IMR-90 (cell line): Measurements from ENCODE around the gene DBH. TPM values are rescaled to one million over a fixed set of nuclear protein-coding genes. Genes with fewer than 3 reads are reported as not detected.

Source experiments
- ATAC-seq: fragments of 200-7000 bp; cut with Tn5 transposase; 2 replicates; pipeline ENCODE4 v1.9.1; 2020; ENCODE audit warnings: low read depth, mild to moderate bottlenecking, moderate library complexity
- BruUV-seq: library from RNA; stranded (reverse); fragments of 400-500 nt; replicated peaks from 2 replicates; lab custom pipeline; 2021; lab: Mats Ljungman, UMichigan
- CTCF ChIA-PET: fragments of 300-600 bp; formaldehyde crosslinking; extraction: SDS; loops from one replicate; lab custom pipeline; 2021; ENCODE audit warnings: antibody characterized with exemption; lab: Yijun Ruan, JAX
- POLR2A ChIA-PET: fragments of 300-600 bp; sonication (Branson Sonifier 250); formaldehyde crosslinking; loops from one replicate; lab custom pipeline; 2022; ENCODE audit warnings: antibody characterized with exemption; ENCODE audit not compliant: unreplicated experiment; lab: Charles Lee
- DNase-seq: peaks from one replicate; pipeline ENCODE4 v3.0.0; 2013
- H2AFZ ChIP-seq: replicated peaks from 2 replicates; pipeline ENCODE3; 2013; ENCODE audit warnings: low read length, mild to moderate bottlenecking; ENCODE audit not compliant: poor library complexity
- H2AK5ac ChIP-seq: 2 replicates; pipeline ENCODE4 v1.6.1; 2013; ENCODE audit warnings: low read depth, low read length, inconsistent platforms
- H2AK9ac ChIP-seq: replicated peaks from 2 replicates; pipeline ENCODE3; 2013; ENCODE audit warnings: mild to moderate bottlenecking, low read depth, low read length, moderate library complexity; ENCODE audit not compliant: poor library complexity
- H2BK120ac ChIP-seq: 2 replicates; pipeline ENCODE4 v1.6.1; 2013; ENCODE audit warnings: low read depth, low read length, inconsistent platforms
- H2BK15ac ChIP-seq: 3 replicates; pipeline ENCODE4 v1.6.1; 2013; ENCODE audit warnings: low read depth, low read length, inconsistent platforms
- H2BK20ac ChIP-seq: 2 replicates; pipeline ENCODE4 v1.6.1; 2013; ENCODE audit warnings: low read depth, mild to moderate bottlenecking, inconsistent platforms, low read length, moderate library complexity
- H2BK5ac ChIP-seq: 2 replicates; pipeline ENCODE4 v1.6.1; 2013; ENCODE audit warnings: mild to moderate bottlenecking, low read depth, low read length, inconsistent platforms; ENCODE audit not compliant: poor library complexity, severe bottlenecking
- H3K14ac ChIP-seq: replicated peaks from 2 replicates; pipeline ENCODE4 v1.6.1; 2013; ENCODE audit warnings: low read depth, low read length, inconsistent platforms
- H3K18ac ChIP-seq: 2 replicates; pipeline ENCODE4 v1.6.1; 2013; ENCODE audit warnings: low read depth, low read length, control low read depth
- H3K23ac ChIP-seq: 2 replicates; pipeline ENCODE4 v1.6.1; 2013; ENCODE audit warnings: low read depth, low read length, inconsistent platforms
- H3K27ac ChIP-seq: 2 replicates; pipeline ENCODE4 v1.5.1; 2013; ENCODE audit warnings: mild to moderate bottlenecking, control low read depth, low read length; ENCODE audit not compliant: insufficient read depth
- H3K27me3 ChIP-seq: 2 replicates; pipeline ENCODE4 v1.6.1; 2013; ENCODE audit warnings: low read length; ENCODE audit not compliant: control insufficient read depth, insufficient read depth
- H3K36me3 ChIP-seq: 2 replicates; pipeline ENCODE4 v1.6.1; 2013; ENCODE audit warnings: low read length, mixed read lengths; ENCODE audit not compliant: control insufficient read depth, insufficient read depth
- H3K4ac ChIP-seq: 2 replicates; pipeline ENCODE4 v1.6.1; 2013; ENCODE audit warnings: low read depth, low read length, inconsistent platforms
- H3K4me1 ChIP-seq: 2 replicates; pipeline ENCODE4 v1.6.1; 2013; ENCODE audit warnings: low read length, mixed read lengths; ENCODE audit not compliant: control insufficient read depth, insufficient read depth
- H3K4me2 ChIP-seq: 2 replicates; pipeline ENCODE4 v1.6.1; 2013; ENCODE audit warnings: low read depth, mild to moderate bottlenecking, control low read depth, low read length, moderate library complexity
- H3K4me3 ChIP-seq: 2 replicates; pipeline ENCODE4 v1.5.1; 2013; ENCODE audit warnings: low read depth, mild to moderate bottlenecking, control low read depth, low read length, moderate library complexity; ENCODE audit not compliant: insufficient read depth
- H3K56ac ChIP-seq: 2 replicates; pipeline ENCODE4 v1.6.1; 2013; ENCODE audit warnings: low read length, inconsistent platforms; ENCODE audit not compliant: insufficient read depth; ENCODE audit errors: extremely low read depth
- H3K79me1 ChIP-seq, 2 experiments: 2 replicates each; pipeline ENCODE4 v1.6.1; 2013; ENCODE audit warnings: low read length in 2 of 2, inconsistent platforms in 1 of 2, low read depth in 1 of 2
- H3K9ac ChIP-seq: 2 replicates; pipeline ENCODE4 v1.6.1; 2013; ENCODE audit warnings: low read depth, low read length, control low read depth
- H3K9me1 ChIP-seq: 2 replicates; pipeline ENCODE4 v1.6.1; 2013; ENCODE audit warnings: low read length, inconsistent platforms; ENCODE audit not compliant: insufficient read depth
- H3K9me3 ChIP-seq: 2 replicates; pipeline ENCODE4 v1.6.1; 2013; ENCODE audit warnings: low read length; ENCODE audit not compliant: control insufficient read depth, insufficient read depth
- H4K20me1 ChIP-seq: 2 replicates; pipeline ENCODE4 v1.6.1; 2013; ENCODE audit warnings: low read length, inconsistent platforms; ENCODE audit not compliant: insufficient read depth
- H4K5ac ChIP-seq: 2 replicates; pipeline ENCODE4 v1.6.1; 2013; ENCODE audit warnings: mild to moderate bottlenecking, low read depth, low read length, control low read depth
- H4K8ac ChIP-seq, 2 experiments: 2 replicates each; pipeline ENCODE4 v1.6.1; 2013; ENCODE audit warnings: low read depth in 2 of 2, low read length in 2 of 2, control low read depth in 1 of 2, inconsistent platforms in 1 of 2
- H4K91ac ChIP-seq: 2 replicates; pipeline ENCODE4 v1.6.1; 2013; ENCODE audit warnings: low read depth, low read length, inconsistent platforms; ENCODE audit not compliant: insufficient read depth
- RAD21 ChIP-seq: IDR thresholded peaks from 2 replicates; pipeline ENCODE4 v1.6.1; 2012; ENCODE audit warnings: low read length, improper control_type of control experiment
- RCOR1 ChIP-seq: IDR thresholded peaks from 2 replicates; pipeline ENCODE4 v1.6.1; 2012; ENCODE audit warnings: mild to moderate bottlenecking, low read length, improper control_type of control experiment; ENCODE audit not compliant: insufficient replicate concordance
- USF2 ChIP-seq: fragments of 150-350 bp; IDR thresholded peaks from 2 replicates; pipeline ENCODE4 v1.6.1; 2017; ENCODE audit warnings: mild to moderate bottlenecking, antibody characterized with exemption, low read length, low read depth
- WGBS, 2 experiments: methylation state at CpG; one replicate each; pipeline versions ENCODE4 v1.1.5 to v1.1.7; 2013; ENCODE audit warnings: missing lambda C conversion rate in 2 of 2; ENCODE audit not compliant: insufficient read length in 1 of 2; ENCODE audit errors: extremely low coverage in 2 of 2; 5-methylcytosine and 5-hydroxymethylcytosine counted together
- dilution Hi-C: fragments of 300-500 bp; cut with HindIII; formaldehyde crosslinking; loops from one replicate; pipeline ENCODE4 v1.14.3; 2018; ENCODE audit warnings: low sequenced_read_pairs; ENCODE audit not compliant: unreplicated experiment
- in situ Hi-C: fragments of 300-500 bp; cut with MboI; formaldehyde crosslinking; loops from 3 replicates; pipeline ENCODE4 v1.14.3; 2019; ENCODE audit warnings: low sequenced_read_pairs, inconsistent platforms, mixed read lengths
- intact Hi-C: fragments of 100-400 bp; cut with micrococcal nuclease; formaldehyde crosslinking; loops from 2 replicates; pipeline ENCODE4 v1.10.0; 2022
- polyA plus RNA-seq, 3 experiments: library from polyadenylated mRNA; depleted of rRNA; stranded (reverse); fragments of >200 nt; gene quantifications; 2 replicates each; pipeline ENCODE4 v1.2.3, GENCODE V29; 2012; ENCODE audit warnings: low replicate concordance in 1 of 3
- total RNA-seq: library from RNA; depleted of rRNA; stranded (reverse); fragments of >200 nt; gene quantifications from 2 replicates; pipeline ENCODE4 v1.2.3, GENCODE V29; 2012

DBH gene
- total and polyA plus RNA-seq, 2 of the 4 experiments (the other 2 are of a cell fraction), result not detected

- H3K4me3 ChIP-seq, result no peak overlapping the region
- no peak overlapping the region for H2AFZ ChIP-seq
- no TSS peak for BruUV-seq
- no peak overlapping the region for H3K4me2 ChIP-seq
- no peak overlapping the region for H2AK9ac ChIP-seq
- no peak overlapping the region for H3K14ac ChIP-seq
- no peaks in the 10 kb centered on the region for H3K9me3 ChIP-seq
- ATAC-seq (no peak), DNase-seq (no peak)
- H3K4me1 ChIP-seq, result no peaks in the 10 kb centered on the region
- ChIA-PET CTCF (no interaction called here), POLR2A (no interaction called here)
- no peak overlapping the region for H3K9ac ChIP-seq
- TF ChIP-seq USF2 (no peak), RAD21 (no peak), RCOR1 (no peak)
- no peak overlapping the region for H2BK5ac ChIP-seq
- no peak overlapping the region for H2BK120ac ChIP-seq
- no peak overlapping the region for H3K23ac ChIP-seq
- in situ Hi-C loops (no loop called here), intact Hi-C loops (loop anchor here (10.0 kb wide), 1 partner anchor 116 kb away; no protein-coding TSS in a partner anchor), dilution Hi-C loops (no loop called here)
- no peaks in the 10 kb centered on the region for H3K36me3 ChIP-seq
- no peak overlapping the region for H3K56ac ChIP-seq
- no peaks in the 10 kb centered on the region for H3K79me1 ChIP-seq
- no peak overlapping the region for H4K91ac ChIP-seq
- no peak overlapping the region for H4K8ac ChIP-seq
- peaks cover 63% of the 10 kb centered on the region for H3K27me3 ChIP-seq
- no peak overlapping the region for H3K4ac ChIP-seq
- no peak overlapping the region for H2BK15ac ChIP-seq
- H2AK5ac ChIP-seq, result no peak overlapping the region
- H3K27ac ChIP-seq, result no peak overlapping the region
- no peaks in the 10 kb centered on the region for H3K9me1 ChIP-seq
- no peaks in the 10 kb centered on the region for H4K20me1 ChIP-seq
- H3K18ac ChIP-seq, result no peak overlapping the region
- H2BK20ac ChIP-seq, result no peak overlapping the region
- H4K5ac ChIP-seq, result no peak overlapping the region
- no CpG with 5 or more reads among the region's 7 CpGs for WGBS, 2 experiments
These were observed 27.8 kb upstream of the DBH start for GRCh38 chr9:133608382-133608781.
